HEK293 (cell line): ENCODE measurements around the gene EBP.

Experiments used
- CTCF ChIA-PET: fragments of 350-600 bp; formaldehyde crosslinking; extraction: SDS; loops from one replicate; lab custom pipeline; 2021; ENCODE audit warnings: antibody characterized with exemption; lab: Yijun Ruan, JAX
- POLR2A ChIA-PET: fragments of 300-600 bp; formaldehyde crosslinking; extraction: SDS; loops from one replicate; lab custom pipeline; 2020; ENCODE audit warnings: antibody characterized with exemption, inconsistent platforms; lab: Yijun Ruan, JAX
- H3K27ac ChIP-seq: fragments of 200-500 bp; sonication (Bioruptor generic); 2 replicates; pipeline ENCODE4 v1.5.1; 2014; ENCODE audit warnings: low read depth, low read length, control low read depth, inconsistent platforms; ENCODE audit errors: extremely low read depth
- H3K36me3 ChIP-seq, 2 experiments: fragments of 200-500 bp in 1 of 2; sonication (Bioruptor generic) in 1 of 2; 1 replicate in 1 of 2; 2 replicates in 1 of 2; pipeline ENCODE4 v1.5.1; 2014 to 2017; ENCODE audit warnings: inconsistent platforms in 2 of 2, low read length in 2 of 2; ENCODE audit not compliant: control insufficient read depth in 2 of 2, insufficient read depth in 1 of 2
- H3K4me1 ChIP-seq: fragments of 200-500 bp; sonication (Bioruptor generic); 2 replicates; pipeline ENCODE4 v1.5.1; 2014; ENCODE audit warnings: mild to moderate bottlenecking, low read length, inconsistent platforms; ENCODE audit not compliant: control insufficient read depth, insufficient read depth
- H3K4me3 ChIP-seq: 2 replicates; pipeline ENCODE4 v1.5.1; 2011; ENCODE audit warnings: low read depth, mild to moderate bottlenecking, control low read depth, low read length, moderate library complexity
- H3K9me3 ChIP-seq: fragments of 200-500 bp; sonication (Bioruptor generic); 2 replicates; pipeline ENCODE4 v1.5.1; 2014; ENCODE audit warnings: low read depth, low read length, inconsistent platforms; ENCODE audit not compliant: control insufficient read depth, insufficient read depth
- GLIS1 ChIP-seq: fragments of 450-650 bp; formaldehyde crosslinking; IDR thresholded peaks from 2 replicates; pipeline ENCODE4 v1.5.1; 2016; ENCODE audit warnings: missing biosample characterization, missing genetic modification characterization
- KLF17 ChIP-seq: fragments of 450-650 bp; formaldehyde crosslinking; IDR thresholded peaks from 2 replicates; pipeline ENCODE4 v1.5.1; 2016; ENCODE audit warnings: missing biosample characterization, missing genetic modification characterization
- RBAK ChIP-seq: fragments of 450-650 bp; formaldehyde crosslinking; IDR thresholded peaks from 2 replicates; pipeline ENCODE4 v1.5.1; 2016; ENCODE audit warnings: missing biosample characterization, missing genetic modification characterization
- ZBTB8A ChIP-seq: fragments of 450-650 bp; formaldehyde crosslinking; IDR thresholded peaks from 2 replicates; pipeline ENCODE4 v1.5.1; 2016; ENCODE audit warnings: missing biosample characterization, missing genetic modification characterization
- ZFP41 ChIP-seq: fragments of 450-650 bp; formaldehyde crosslinking; IDR thresholded peaks from 2 replicates; pipeline ENCODE4 v1.5.1; 2016; ENCODE audit warnings: missing biosample characterization, missing genetic modification characterization, borderline replicate concordance
- ZNF16 ChIP-seq: fragments of 450-650 bp; formaldehyde crosslinking; IDR thresholded peaks from 2 replicates; pipeline ENCODE4 v1.5.1; 2016; ENCODE audit warnings: low read depth, missing biosample characterization, missing genetic modification characterization
- ZNF19 ChIP-seq: fragments of 450-650 bp; formaldehyde crosslinking; IDR thresholded peaks from 2 replicates; pipeline ENCODE4; 2016; ENCODE audit warnings: missing biosample characterization, missing genetic modification characterization, low read depth
- ZNF214 ChIP-seq: fragments of 450-650 bp; formaldehyde crosslinking; IDR thresholded peaks from 2 replicates; pipeline ENCODE4 v1.5.1; 2017; ENCODE audit warnings: missing biosample characterization, mild to moderate bottlenecking, missing genetic modification characterization, borderline replicate concordance
- ZNF221 ChIP-seq: fragments of 450-650 bp; formaldehyde crosslinking; IDR thresholded peaks from 2 replicates; pipeline ENCODE4 v1.5.1; 2017; ENCODE audit warnings: missing biosample characterization, missing genetic modification characterization, borderline replicate concordance
- ZNF223 ChIP-seq: fragments of 450-650 bp; formaldehyde crosslinking; IDR thresholded peaks from 2 replicates; pipeline ENCODE4 v1.5.1; 2016; ENCODE audit warnings: missing biosample characterization, missing genetic modification characterization
- ZNF24 ChIP-seq: fragments of 450-650 bp; formaldehyde crosslinking; IDR thresholded peaks from 2 replicates; pipeline ENCODE4 v1.5.1; 2016; ENCODE audit warnings: missing biosample characterization, missing genetic modification characterization
- ZNF324 ChIP-seq: fragments of 450-650 bp; formaldehyde crosslinking; IDR thresholded peaks from 2 replicates; pipeline ENCODE4 v1.5.1; 2016; ENCODE audit warnings: missing biosample characterization, missing genetic modification characterization
- ZNF433 ChIP-seq: fragments of 450-650 bp; formaldehyde crosslinking; IDR thresholded peaks from 2 replicates; pipeline ENCODE4 v1.5.1; 2016; ENCODE audit warnings: missing biosample characterization, missing genetic modification characterization, low read depth
- ZNF510 ChIP-seq: fragments of 450-650 bp; formaldehyde crosslinking; IDR thresholded peaks from 2 replicates; pipeline ENCODE4 v1.5.1; 2018; ENCODE audit warnings: mild to moderate bottlenecking, missing genetic modification characterization, missing biosample characterization; ENCODE audit not compliant: insufficient replicate concordance
- ZNF518A ChIP-seq: fragments of 450-650 bp; formaldehyde crosslinking; conservative IDR thresholded peaks from 2 replicates; pipeline ENCODE4 v1.5.1; 2016; ENCODE audit warnings: low read depth, missing biosample characterization, missing genetic modification characterization
- ZNF571 ChIP-seq: fragments of 450-650 bp; formaldehyde crosslinking; IDR thresholded peaks from 2 replicates; pipeline ENCODE4 v1.5.0; 2017; ENCODE audit warnings: missing biosample characterization, missing genetic modification characterization
- ZNF654 ChIP-seq: fragments of 450-650 bp; formaldehyde crosslinking; IDR thresholded peaks from 2 replicates; pipeline ENCODE4 v1.5.1; 2016; ENCODE audit warnings: low read depth, missing biosample characterization, missing genetic modification characterization
- ZNF701 ChIP-seq: fragments of 450-650 bp; formaldehyde crosslinking; IDR thresholded peaks from 2 replicates; pipeline ENCODE4 v1.5.1; 2016; ENCODE audit warnings: missing biosample characterization, missing genetic modification characterization
- ZNF785 ChIP-seq: fragments of 450-650 bp; formaldehyde crosslinking; IDR thresholded peaks from 2 replicates; pipeline ENCODE4 v1.5.1; 2016; ENCODE audit warnings: missing biosample characterization, missing genetic modification characterization
- TF ChIP-seq, protein P1 (sequence below): sonication (generic); formaldehyde crosslinking; IDR thresholded peaks from 2 replicates; pipeline ENCODE4 v1.8.1; 2022; ENCODE audit warnings: mild to moderate bottlenecking, moderate library complexity, missing genetic modification reagents

The EBP gene

GRCh38 chrX:48496660-48497059 is 24.9 kb upstream of the EBP start (continued):
- TF ChIP-seq, protein P1, sequence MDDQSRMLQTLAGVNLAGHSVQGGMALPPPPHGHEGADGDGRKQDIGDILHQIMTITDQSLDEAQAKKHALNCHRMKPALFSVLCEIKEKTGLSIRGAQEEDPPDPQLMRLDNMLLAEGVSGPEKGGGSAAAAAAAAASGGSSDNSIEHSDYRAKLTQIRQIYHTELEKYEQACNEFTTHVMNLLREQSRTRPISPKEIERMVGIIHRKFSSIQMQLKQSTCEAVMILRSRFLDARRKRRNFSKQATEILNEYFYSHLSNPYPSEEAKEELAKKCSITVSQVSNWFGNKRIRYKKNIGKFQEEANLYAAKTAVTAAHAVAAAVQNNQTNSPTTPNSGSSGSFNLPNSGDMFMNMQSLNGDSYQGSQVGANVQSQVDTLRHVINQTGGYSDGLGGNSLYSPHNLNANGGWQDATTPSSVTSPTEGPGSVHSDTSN (CRISPR knock-in tag): no peak
- TF ChIP-seq ZNF19 (tag by site-specific recombination) (no peak), ZBTB8A (no peak), GLIS1 (tag by site-specific recombination) (no peak), ZNF433 (tag by site-specific recombination) (no peak)

- Histone ChIP-seq H3K9me3 (no peaks in the 10 kb centered on the region), H3K4me3 (no peak overlapping the region), H3K27ac (no peak overlapping the region), H3K4me1 (no peaks in the 10 kb centered on the region), H3K36me3 (no peaks in the 10 kb centered on the region)
- CTCF ChIA-PET: no interaction called here
- POLR2A ChIA-PET: no interaction called here
- no peak for TF ChIP-seq RBAK (tag by site-specific recombination)
- no peak for TF ChIP-seq ZNF24
- TF ChIP-seq ZNF324 (tag by site-specific recombination): no peak
- TF ChIP-seq ZNF701 (tag by site-specific recombination): no peak
- no peak for TF ChIP-seq ZNF214 (tag by site-specific recombination)
- TF ChIP-seq KLF17: no peak
- no peak for TF ChIP-seq ZNF16 (tag by site-specific recombination)
- no peak for TF ChIP-seq ZNF518A
- TF ChIP-seq ZNF654 (tag by site-specific recombination): no peak
- no peak for TF ChIP-seq ZNF221 (tag by site-specific recombination)
- no peak for TF ChIP-seq ZNF510 (tag by site-specific recombination)
- TF ChIP-seq ZNF571: no peak
- no peak for TF ChIP-seq ZFP41
- no peak for TF ChIP-seq ZNF223
- TF ChIP-seq ZNF785 (tag by site-specific recombination): no peak
- TF ChIP-seq, all 188 proteins: peak for 0
These were observed 23.7 kb upstream of the EBP start for GRCh38 chrX:48497871-48498270.
